Activated CD4-positive, alpha-beta T cell treated with anti-CD3 and anti-CD28 coated beads for 36 hours (primary cell): ENCODE results near the gene TGFBR3. TPM values are rescaled to one million over a fixed set of nuclear protein-coding genes. Genes with fewer than 3 reads are reported as not detected.
A peak's percentile ranks its signal among the peaks of the same experiment; 100 is the strongest.

Experiments used
- ATAC-seq: fragments of 200-7000 bp; cut with Tn5 transposase; one replicate; pipeline ENCODE4 v1.10.0; 2021; ENCODE audit warnings: mild to moderate bottlenecking, moderate library complexity
- CTCF ChIA-PET: fragments of 350-600 bp; sonication (Branson Sonifier 250); formaldehyde crosslinking; loops from one replicate; lab custom pipeline; 2021; ENCODE audit warnings: antibody characterized with exemption; lab: Charles Lee
- POLR2A ChIA-PET: fragments of 350-600 bp; sonication (Branson Sonifier 250); formaldehyde crosslinking; loops from one replicate; lab custom pipeline; 2021; ENCODE audit warnings: antibody characterized with exemption, inconsistent platforms; lab: Charles Lee
- DNase-seq: peaks from one replicate; pipeline ENCODE4 v3.0.0-alpha.2; 2020
- H3K27ac Mint-ChIP-seq: one replicate; pipeline ENCODE4 v1.8.0; 2021; ENCODE audit warnings: mixed read lengths
- H3K27me3 Mint-ChIP-seq: one replicate; pipeline ENCODE4 v1.8.0; 2021; ENCODE audit warnings: mixed read lengths
- H3K36me3 Mint-ChIP-seq: one replicate; pipeline ENCODE4 v1.8.0; 2021; ENCODE audit warnings: low read depth, mixed read lengths
- H3K4me1 Mint-ChIP-seq: one replicate; pipeline ENCODE4 v1.8.0; 2021; ENCODE audit warnings: mixed read lengths
- H3K4me3 Mint-ChIP-seq: one replicate; pipeline ENCODE4 v1.8.0; 2021; ENCODE audit warnings: mild to moderate bottlenecking, moderate library complexity, mixed read lengths
- H3K9me3 Mint-ChIP-seq: one replicate; pipeline ENCODE4 v1.8.0; 2021; ENCODE audit warnings: low read depth, mixed read lengths
- intact Hi-C, 2 experiments: fragments of 100-400 bp; cut with DNase I in 1 of 2; cut with micrococcal nuclease in 1 of 2; formaldehyde crosslinking; loops; one replicate each; pipeline versions ENCODE4 v1.14.2 to v1.15.1; 2022 to 2024; cut with DNase I, micrococcal nuclease
- total RNA-seq, 2 experiments: library from RNA; stranded (reverse); gene quantifications; one replicate each; pipeline ENCODE4 v1.2.3, GENCODE V29; 2021

Gene TGFBR3
- total RNA-seq, 2 experiments from 2014 or later: 4.2 to 4.5 TPM

- DNase-seq (no peak), ATAC-seq (no peak)
- Mint-ChIP-seq H3K4me3 (no peak overlapping the region), H3K27ac (no peak overlapping the region), H3K9me3 (no peaks in the 10 kb centered on the region), H3K27me3 (no peaks in the 10 kb centered on the region), H3K4me1 (peaks cover 21% of the 10 kb centered on the region), H3K36me3 (peaks cover under 1% of the 10 kb centered on the region)
- ChIA-PET POLR2A (no interaction called here), CTCF (no interaction called here)
- intact Hi-C loops: no loop called here
Measured at GRCh38 chr1:91789273-91789997, 96.5 kb downstream of the TGFBR3 start.

GRCh38 chr1:91787919-91788318 lies 98.0 kb downstream of the TGFBR3 start:
- no peaks in the 10 kb centered on the region for H3K9me3 Mint-ChIP-seq
- ATAC-seq (no peak), DNase-seq (no peak)
- H3K27me3 Mint-ChIP-seq: no peaks in the 10 kb centered on the region
- POLR2A ChIA-PET: no interaction called here
- intact Hi-C loops: no loop called here
- no peak overlapping the region for H3K27ac Mint-ChIP-seq
- peaks cover 6% of the 10 kb centered on the region for H3K36me3 Mint-ChIP-seq
- H3K4me3 Mint-ChIP-seq: no peak overlapping the region
- CTCF ChIA-PET: no interaction called here
- H3K4me1 Mint-ChIP-seq: peaks cover 21% of the 10 kb centered on the region

GRCh38 chr1:91784616-91785015 lies 101.3 kb downstream of the TGFBR3 start:
- Mint-ChIP-seq H3K36me3 (peaks cover 6% of the 10 kb centered on the region), H3K27me3 (no peaks in the 10 kb centered on the region), H3K27ac (no peak overlapping the region), H3K4me1 (peaks cover 8% of the 10 kb centered on the region), H3K9me3 (no peaks in the 10 kb centered on the region), H3K4me3 (no peak overlapping the region)
- DNase-seq (no peak), ATAC-seq (no peak)
- CTCF ChIA-PET: interaction anchor here (1.2 to 1.4 kb wide), 2 partner anchors 18 to 212 kb away, joined by 3 read pairs; no protein-coding TSS in a partner anchor
- POLR2A ChIA-PET: no interaction called here
- intact Hi-C loops: no loop called here

GRCh38 chr1:91784191-91784590 lies 101.8 kb downstream of the TGFBR3 start:
- H3K4me1 Mint-ChIP-seq: peaks cover 8% of the 10 kb centered on the region
- no peak for DNase-seq
- H3K4me3 Mint-ChIP-seq: no peak overlapping the region
- no peak for ATAC-seq
- no peak overlapping the region for H3K27ac Mint-ChIP-seq
- H3K27me3 Mint-ChIP-seq: no peaks in the 10 kb centered on the region
- ChIA-PET CTCF (interaction anchor here (1.1 to 1.4 kb wide), 5 partner anchors 18 to 212 kb away, joined by 3 to 4 read pairs (median 3); no protein-coding TSS in a partner anchor), POLR2A (no interaction called here)
- intact Hi-C loops: no loop called here
- H3K9me3 Mint-ChIP-seq: no peaks in the 10 kb centered on the region
- H3K36me3 Mint-ChIP-seq: peaks cover 6% of the 10 kb centered on the region

GRCh38 chr1:91783423-91784170 lies 102.4 kb downstream of the TGFBR3 start:
- DNase-seq (no peak), ATAC-seq (no peak)
- ChIA-PET CTCF (interaction anchor here (1.1 to 1.4 kb wide), 5 partner anchors 19 to 213 kb away, joined by 3 to 4 read pairs (median 3); no protein-coding TSS in a partner anchor), POLR2A (no interaction called here)
- Mint-ChIP-seq H3K4me1 (peaks cover 8% of the 10 kb centered on the region), H3K27me3 (no peaks in the 10 kb centered on the region), H3K9me3 (no peaks in the 10 kb centered on the region), H3K36me3 (peaks cover 6% of the 10 kb centered on the region), H3K27ac (no peak overlapping the region), H3K4me3 (no peak overlapping the region)
- intact Hi-C loops: no loop called here

- ATAC-seq (no peak), DNase-seq (no peak)
- Mint-ChIP-seq H3K4me3 (no peak overlapping the region), H3K27ac (no peak overlapping the region), H3K4me1 (peaks cover 8% of the 10 kb centered on the region), H3K9me3 (no peaks in the 10 kb centered on the region), H3K27me3 (no peaks in the 10 kb centered on the region), H3K36me3 (peaks cover 6% of the 10 kb centered on the region)
- ChIA-PET CTCF (interaction anchor here (0.6 kb wide), 1 partner anchor 71 kb away, joined by 3 read pairs; no protein-coding TSS in a partner anchor), POLR2A (no interaction called here)
- intact Hi-C loops: no loop called here
Measured at GRCh38 chr1:91781901-91782622, 103.9 kb downstream of the TGFBR3 start.

GRCh38 chr1:91781371-91781825 lies 104.6 kb downstream of the TGFBR3 start:
- peaks cover 6% of the 10 kb centered on the region for H3K36me3 Mint-ChIP-seq
- ATAC-seq (peak; percentile 26), DNase-seq (no peak)
- peaks cover 8% of the 10 kb centered on the region for H3K4me1 Mint-ChIP-seq
- no peak overlapping the region for H3K27ac Mint-ChIP-seq
- no peaks in the 10 kb centered on the region for H3K9me3 Mint-ChIP-seq
- no peaks in the 10 kb centered on the region for H3K27me3 Mint-ChIP-seq
- H3K4me3 Mint-ChIP-seq: no peak overlapping the region
- CTCF ChIA-PET: no interaction called here
- POLR2A ChIA-PET: interaction anchor here (0.6 kb wide), 1 partner anchor 17 kb away, joined by 5 read pairs; no protein-coding TSS in a partner anchor
- intact Hi-C loops: no loop called here

- H3K9me3 Mint-ChIP-seq: no peaks in the 10 kb centered on the region
- H3K27ac Mint-ChIP-seq: no peak overlapping the region
- peaks cover 8% of the 10 kb centered on the region for H3K4me1 Mint-ChIP-seq
- no peak for ATAC-seq
- H3K27me3 Mint-ChIP-seq: no peaks in the 10 kb centered on the region
- ChIA-PET POLR2A (interaction anchor here (0.6 kb wide), 1 partner anchor 85 kb away, joined by 11 read pairs; no protein-coding TSS in a partner anchor), CTCF (no interaction called here)
- no peak for DNase-seq
- no peak overlapping the region for H3K4me3 Mint-ChIP-seq
- intact Hi-C loops: no loop called here
- H3K36me3 Mint-ChIP-seq: peaks cover 6% of the 10 kb centered on the region
Measured at GRCh38 chr1:91779548-91780021, 106.4 kb downstream of the TGFBR3 start.

- ATAC-seq (no peak), DNase-seq (no peak)
- ChIA-PET CTCF (no interaction called here), POLR2A (no interaction called here)
- Mint-ChIP-seq H3K4me3 (no peak overlapping the region), H3K4me1 (peaks cover 8% of the 10 kb centered on the region), H3K27me3 (no peaks in the 10 kb centered on the region), H3K36me3 (peaks cover 6% of the 10 kb centered on the region), H3K27ac (no peak overlapping the region), H3K9me3 (no peaks in the 10 kb centered on the region)
- intact Hi-C loops: no loop called here
Measured at GRCh38 chr1:91778964-91779363, 107.0 kb downstream of the TGFBR3 start.

GRCh38 chr1:91777630-91778300 lies 108.2 kb downstream of the TGFBR3 start:
- intact Hi-C loops: no loop called here
- ChIA-PET CTCF (interaction anchor here (0.8 to 2.5 kb wide), 3 partner anchors 13 to 1807 kb away, joined by 4 to 7 read pairs (median 4); no protein-coding TSS in a partner anchor), POLR2A (no interaction called here)
- H3K4me1 Mint-ChIP-seq: peaks cover 8% of the 10 kb centered on the region
- H3K36me3 Mint-ChIP-seq: no peaks in the 10 kb centered on the region
- ATAC-seq (no peak), DNase-seq (no peak)
- no peak overlapping the region for H3K27ac Mint-ChIP-seq
- no peaks in the 10 kb centered on the region for H3K9me3 Mint-ChIP-seq
- no peaks in the 10 kb centered on the region for H3K27me3 Mint-ChIP-seq
- H3K4me3 Mint-ChIP-seq: no peak overlapping the region
